Measurements from ENCODE around the gene POFUT2.

POFUT2 gene

DNA sequence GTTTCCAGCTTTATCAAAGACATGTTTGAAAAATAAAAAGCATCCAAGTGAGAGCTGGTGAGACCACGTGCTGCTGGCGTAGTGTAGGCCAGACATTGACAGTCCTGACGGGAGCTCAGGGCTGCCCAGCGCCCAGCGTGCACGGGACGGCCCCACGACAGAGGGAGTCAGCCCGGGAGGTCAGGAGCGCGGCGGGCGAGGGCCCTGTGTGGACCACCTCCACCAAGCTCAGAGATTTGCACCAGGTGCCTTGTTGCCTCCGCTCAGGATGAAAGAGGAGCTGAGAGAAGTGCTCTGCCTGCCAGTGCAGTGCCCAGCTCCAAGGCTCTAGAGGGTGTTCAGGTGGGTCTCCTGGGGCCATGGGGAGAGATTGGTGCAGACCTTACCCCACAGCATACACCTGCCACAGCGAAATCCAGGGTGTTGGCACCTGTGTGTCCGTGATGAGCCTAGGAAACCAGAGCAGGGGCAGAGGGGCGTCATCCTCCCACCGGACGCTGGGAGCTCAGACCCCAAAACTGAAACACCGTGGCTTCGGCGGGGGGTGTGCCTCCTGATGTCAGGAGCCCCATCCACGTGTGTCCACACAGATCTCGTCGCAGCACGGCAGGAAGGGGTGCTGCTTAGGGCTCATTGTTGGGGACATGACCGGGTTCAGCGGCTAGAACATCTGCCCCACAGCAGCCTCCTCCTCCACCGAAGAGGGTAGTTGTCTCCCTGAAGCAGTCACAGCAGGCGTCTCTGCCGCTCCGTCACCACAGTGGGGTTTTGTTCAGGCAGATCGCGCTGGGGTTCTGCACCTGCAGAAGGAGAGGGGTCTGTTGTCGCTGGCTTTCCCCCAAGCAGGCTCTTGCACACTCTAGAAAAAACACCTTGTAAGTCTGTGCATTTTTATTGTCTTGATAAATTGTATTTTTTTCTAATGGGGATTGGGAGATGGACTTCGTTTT is 64.2 kb downstream of the POFUT2 start:
- DNase-seq (ENCODE audit: low read depth in 2 of 2): no peak

DNA sequence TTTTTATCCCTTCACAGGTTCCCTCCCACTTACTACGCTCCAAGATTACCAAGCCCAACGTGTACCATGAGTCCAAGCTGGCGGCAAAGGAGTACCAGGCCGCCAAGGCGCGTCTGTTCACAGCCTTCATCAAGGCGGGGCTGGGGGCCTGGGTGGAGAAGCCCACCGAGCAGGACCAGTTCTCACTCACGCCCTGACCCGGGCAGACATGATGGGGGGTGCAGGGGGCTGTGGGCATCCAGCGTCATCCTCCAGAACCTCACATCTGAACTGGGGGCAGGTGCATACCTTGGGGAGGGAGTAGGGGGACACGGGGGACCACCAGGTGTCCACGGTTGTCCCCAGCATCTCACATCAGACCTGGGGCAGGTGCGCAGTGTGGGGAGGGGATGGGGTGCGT is 65.7 kb downstream of the POFUT2 start:
- no peak for DNase-seq (ENCODE audit: low read depth in 2 of 2)

DNA sequence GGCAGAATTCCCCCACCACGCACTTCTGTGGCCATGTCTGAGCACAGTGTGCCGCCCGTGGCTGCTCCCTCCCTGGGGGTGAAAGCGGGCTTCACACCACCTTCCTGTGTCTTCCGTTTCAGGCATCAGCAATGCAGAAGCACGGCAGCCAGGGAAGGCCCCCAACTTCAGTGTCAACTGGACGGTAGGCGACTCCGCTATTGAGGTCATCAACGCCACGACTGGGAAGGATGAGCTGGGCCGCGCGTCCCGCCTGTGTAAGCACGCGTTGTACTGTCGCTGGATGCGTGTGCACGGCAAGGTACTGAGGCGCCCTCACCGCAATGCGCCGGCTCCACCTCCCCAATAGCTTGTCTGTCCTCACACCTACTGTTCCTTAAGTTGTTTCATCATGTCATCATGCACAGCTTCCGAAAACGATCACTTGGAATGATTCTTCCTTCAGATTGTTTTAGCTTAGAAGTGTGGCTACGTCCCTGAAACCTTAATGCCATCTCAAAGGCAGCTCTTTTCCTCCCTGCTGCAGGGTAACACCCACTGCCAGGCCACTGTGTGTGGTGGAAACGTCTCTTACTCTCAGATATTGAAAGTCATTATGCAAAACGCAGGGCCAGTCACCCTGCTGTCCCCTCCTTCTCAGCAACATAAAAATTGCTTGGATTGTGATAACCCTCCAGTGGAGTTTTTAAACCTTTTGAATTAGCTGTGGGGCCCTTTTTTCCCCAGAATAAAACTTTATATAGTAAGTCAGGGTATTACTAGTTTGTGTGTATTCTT is 66.8 kb downstream of the POFUT2 start:
- DNase-seq (ENCODE audit: low read depth in 2 of 2): no peak

DNA sequence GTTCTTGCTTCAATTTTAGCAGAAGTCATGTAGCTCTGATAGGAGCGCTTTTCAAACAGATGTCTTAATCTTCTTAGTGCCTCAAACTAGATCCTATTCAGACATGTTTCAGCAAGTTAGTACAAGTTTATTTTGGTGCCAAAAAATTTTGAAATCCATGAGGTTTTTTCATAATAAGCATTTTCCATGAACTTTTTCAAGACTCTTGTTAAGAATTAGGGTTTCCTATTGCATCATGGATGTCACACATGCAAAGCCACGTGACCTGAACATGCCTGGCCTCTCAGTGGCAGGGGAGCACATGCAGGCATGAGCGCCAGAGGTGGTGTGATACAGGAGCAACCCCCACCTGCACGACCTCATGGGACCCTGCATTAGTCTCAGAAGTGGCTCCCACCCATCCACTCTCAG is 67.6 kb downstream of the POFUT2 start:
- DNase-seq (ENCODE audit: low read depth in 2 of 2): no peak

DNA sequence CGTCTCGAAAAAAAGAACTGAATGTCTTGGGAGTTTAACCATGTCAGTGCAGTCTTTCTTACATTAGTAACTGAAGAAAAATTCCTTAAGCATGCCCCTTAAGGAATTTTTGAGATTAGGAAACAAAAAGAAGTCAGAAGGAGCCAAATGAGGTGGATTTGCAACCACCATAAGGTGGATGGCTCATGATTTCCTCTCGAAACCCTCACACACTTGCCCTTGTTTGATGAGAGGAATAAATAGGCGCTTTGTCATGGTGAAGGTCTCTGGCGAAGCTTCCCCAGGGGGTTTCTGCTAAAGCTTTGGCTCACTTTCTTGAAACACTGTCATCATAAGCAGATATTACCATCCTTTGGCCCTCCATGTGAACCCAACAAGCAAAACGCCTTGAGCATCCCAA is 68.2 kb downstream of the POFUT2 start:
- no peak for DNase-seq (ENCODE audit: low read depth in 2 of 2)

DNA sequence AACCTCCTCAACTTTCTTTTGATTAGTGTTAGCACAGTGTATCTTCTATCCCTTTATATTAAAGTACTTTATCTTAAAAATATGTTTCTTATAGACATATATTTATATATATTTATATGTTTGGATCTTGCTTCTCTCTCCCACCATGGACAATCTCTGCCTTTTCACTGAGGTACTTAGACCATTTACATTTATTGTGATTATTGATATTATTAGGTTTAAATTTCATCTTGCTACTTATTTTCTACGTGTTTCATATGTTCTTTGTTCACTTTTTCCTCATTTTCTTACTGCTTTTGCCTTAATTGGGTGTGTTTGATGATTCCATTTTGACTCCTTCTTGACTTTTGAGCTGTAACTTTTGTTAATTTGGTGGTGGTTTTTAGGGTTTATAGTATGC is 70.7 kb downstream of the POFUT2 start:
- no peak for DNase-seq (ENCODE audit: low read depth in 2 of 2)

DNA sequence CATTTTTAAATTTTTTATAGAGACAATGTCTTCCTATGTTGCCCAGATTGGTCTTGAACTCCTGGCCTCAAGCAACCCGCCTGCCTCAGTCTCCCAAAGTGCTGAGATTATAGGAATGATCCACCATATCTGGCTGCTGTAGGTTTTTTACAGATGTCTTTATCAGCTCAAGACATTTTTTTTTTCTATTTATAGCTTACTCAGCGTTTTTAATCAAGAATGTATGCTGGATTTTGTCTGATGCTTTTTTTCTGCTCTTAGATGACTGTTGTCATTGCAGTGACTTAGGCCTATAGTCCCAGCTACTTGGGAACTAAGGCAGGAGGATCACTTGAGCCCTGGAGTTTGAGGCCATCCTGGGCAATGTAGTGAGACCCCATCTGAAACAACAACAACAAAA is 72.5 kb downstream of the POFUT2 start:
- no peak for DNase-seq (ENCODE audit: low read depth in 2 of 2)
